Prostate gland (tissue), 2 donors: ENCODE measurements around the gene BATF3. TPM values are rescaled to one million over a fixed set of nuclear protein-coding genes. Genes with fewer than 3 reads are reported as not detected.

ENCODE experiments used
- DNase-seq: peaks from one replicate; pipeline ENCODE4 v3.0.0-alpha.2; 2019; ENCODE audit warnings: low spot score
- H3K27ac ChIP-seq, 2 donors: fragments of 200-600 bp; sonication (generic); 2 replicates each; pipeline ENCODE4 v1.5.1; 2017 to 2019
- H3K27me3 ChIP-seq: fragments of 200-600 bp; sonication (generic); replicated peaks from 2 replicates; pipeline ENCODE4 v1.5.1; 2019; ENCODE audit not compliant: insufficient read depth
- H3K36me3 ChIP-seq, 2 donors: fragments of 200-600 bp; sonication (generic); 1 replicate in 1 of 2; 2 replicates in 1 of 2; pipeline versions ENCODE4 v1.5.1 to v1.8.1; 2017 to 2019
- H3K4me1 ChIP-seq: fragments of 200-600 bp; sonication (generic); replicated peaks from 2 replicates; pipeline ENCODE4 v1.5.1; 2019
- H3K4me3 ChIP-seq, 2 donors: fragments of 200-600 bp; sonication (generic); 2 replicates each; pipeline ENCODE4 v1.5.1; 2017 to 2019
- H3K9me3 ChIP-seq: fragments of 200-600 bp; sonication (generic); 2 replicates; pipeline ENCODE4 v1.5.1; 2017
- POLR2A ChIP-seq: fragments of 450-650 bp; IDR thresholded peaks from one replicate; pipeline ENCODE4 v1.6.1; 2016; ENCODE audit warnings: antibody characterized with exemption, mild to moderate bottlenecking
- POLR2AphosphoS5 ChIP-seq: sonication (generic); formaldehyde crosslinking; IDR thresholded peaks from one replicate; pipeline ENCODE4 v1.6.1; 2017; ENCODE audit warnings: antibody characterized with exemption
- WGBS: methylation state at CpG from one replicate; pipeline ENCODE4 v1.1.5; 2018; 5-methylcytosine and 5-hydroxymethylcytosine counted together
- intact Hi-C: fragments of 100-400 bp; cut with DNase I; formaldehyde crosslinking; loops from one replicate; pipeline ENCODE4 v1.14.2; 2022
- total RNA-seq, 2 donors: library from RNA; depleted of rRNA; stranded (reverse); fragments of >200 nt; gene quantifications; one replicate each; pipeline ENCODE4 v1.1.0, GENCODE V29; 2016
- TF ChIP-seq, protein P1 (sequence below), 4 experiments: fragments of 200-600 bp in 2 of 4; fragments of 450-650 bp in 2 of 4; sonication (generic) in 2 of 4; IDR thresholded peaks; 1 replicate in 3 of 4; 2 replicates in 1 of 4; pipeline ENCODE4 v1.5.1; 2016 to 2019; ENCODE audit warnings: antibody characterized with exemption in 4 of 4, mild to moderate bottlenecking in 2 of 4, moderate library complexity in 2 of 4

Gene BATF3
- total RNA-seq, 2 donors from 2014 or later = 4.0 TPM; not detected in 1

GRCh38 chr1:212703991-212704564 is 4.4 kb upstream of the BATF3 start:
- no peak for DNase-seq
- Histone ChIP-seq H3K4me1 (peaks cover 3% of the 10 kb centered on the region), H3K36me3 (no peaks in the 10 kb centered on the region), H3K27ac (no peak overlapping the region), H3K27me3 (no peaks in the 10 kb centered on the region), H3K9me3 (no peaks in the 10 kb centered on the region), H3K4me3 (no peak overlapping the region)
- intact Hi-C loops = no loop called here
- TF ChIP-seq POLR2AphosphoS5 (no peak), POLR2A (no peak)
- TF ChIP-seq, protein P1, sequence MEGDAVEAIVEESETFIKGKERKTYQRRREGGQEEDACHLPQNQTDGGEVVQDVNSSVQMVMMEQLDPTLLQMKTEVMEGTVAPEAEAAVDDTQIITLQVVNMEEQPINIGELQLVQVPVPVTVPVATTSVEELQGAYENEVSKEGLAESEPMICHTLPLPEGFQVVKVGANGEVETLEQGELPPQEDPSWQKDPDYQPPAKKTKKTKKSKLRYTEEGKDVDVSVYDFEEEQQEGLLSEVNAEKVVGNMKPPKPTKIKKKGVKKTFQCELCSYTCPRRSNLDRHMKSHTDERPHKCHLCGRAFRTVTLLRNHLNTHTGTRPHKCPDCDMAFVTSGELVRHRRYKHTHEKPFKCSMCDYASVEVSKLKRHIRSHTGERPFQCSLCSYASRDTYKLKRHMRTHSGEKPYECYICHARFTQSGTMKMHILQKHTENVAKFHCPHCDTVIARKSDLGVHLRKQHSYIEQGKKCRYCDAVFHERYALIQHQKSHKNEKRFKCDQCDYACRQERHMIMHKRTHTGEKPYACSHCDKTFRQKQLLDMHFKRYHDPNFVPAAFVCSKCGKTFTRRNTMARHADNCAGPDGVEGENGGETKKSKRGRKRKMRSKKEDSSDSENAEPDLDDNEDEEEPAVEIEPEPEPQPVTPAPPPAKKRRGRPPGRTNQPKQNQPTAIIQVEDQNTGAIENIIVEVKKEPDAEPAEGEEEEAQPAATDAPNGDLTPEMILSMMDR (IDR thresholded peaks at IDR 0.05) = no peak
- 79% methylated on average over 9 of the region's 9 CpGs for whole genome bisulfite sequencing

DNA sequence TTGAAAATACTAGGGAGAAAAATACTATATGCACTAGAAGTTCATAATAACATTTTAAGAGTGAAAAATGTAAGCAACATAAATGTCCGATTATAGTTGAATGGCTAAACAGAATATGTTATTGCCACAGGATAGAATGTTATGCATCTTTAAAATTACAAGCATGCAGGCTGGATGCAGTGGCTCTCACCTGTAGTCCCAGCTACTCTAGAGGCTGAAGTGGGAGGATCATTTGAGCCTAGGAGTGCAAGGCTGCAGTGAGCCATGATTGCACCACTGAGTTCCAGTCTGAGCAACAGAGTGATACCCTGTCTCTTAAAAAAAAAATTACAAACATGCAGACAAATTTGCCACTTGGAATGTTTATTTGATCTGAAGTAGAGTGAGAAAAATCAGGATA is 3.0 kb upstream of the BATF3 start:
- no peak overlapping the region for H3K27ac ChIP-seq
- H3K4me1 ChIP-seq = peaks cover 7% of the 10 kb centered on the region
- no peaks in the 10 kb centered on the region for H3K9me3 ChIP-seq
- intact Hi-C loops = no loop called here
- no peak overlapping the region for H3K4me3 ChIP-seq
- 68% methylated on average over 1 of the region's 1 CpG for WGBS
- H3K27me3 ChIP-seq = no peaks in the 10 kb centered on the region
- TF ChIP-seq POLR2A = no peak
- TF ChIP-seq, protein P1 (IDR thresholded peaks at IDR 0.05) = no peak
- TF ChIP-seq POLR2AphosphoS5 = no peak
- DNase-seq = no peak
- no peaks in the 10 kb centered on the region for H3K36me3 ChIP-seq

DNA sequence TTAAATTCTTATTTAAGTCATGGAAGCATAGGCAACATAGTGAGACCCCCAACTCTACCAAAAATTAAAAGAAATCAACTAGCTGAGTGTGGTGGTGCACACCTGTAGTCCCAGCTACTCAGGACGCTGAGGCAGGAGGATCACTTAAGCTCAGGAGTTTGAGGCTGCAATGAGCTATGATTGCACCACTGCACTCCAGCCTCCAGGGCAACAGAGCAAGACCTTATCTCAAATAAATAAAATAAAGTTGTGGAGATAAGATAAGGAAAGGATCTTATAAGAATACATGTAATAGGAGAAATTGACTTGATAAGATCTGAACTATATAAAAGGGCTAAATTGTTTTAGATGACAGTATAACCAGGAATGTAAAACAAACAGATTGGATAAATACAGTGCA is 2.3 kb upstream of the BATF3 start:
- no peaks in the 10 kb centered on the region for H3K9me3 ChIP-seq
- H3K4me3 ChIP-seq = no peak overlapping the region
- WGBS = 74% methylated on average over 1 of the region's 1 CpG
- no peaks in the 10 kb centered on the region for H3K36me3 ChIP-seq
- H3K4me1 ChIP-seq = peaks cover 7% of the 10 kb centered on the region
- no peak overlapping the region for H3K27ac ChIP-seq
- no peaks in the 10 kb centered on the region for H3K27me3 ChIP-seq
- DNase-seq = no peak
- TF ChIP-seq POLR2AphosphoS5 = no peak
- TF ChIP-seq, protein P1 (IDR thresholded peaks at IDR 0.05) = no peak
- TF ChIP-seq POLR2A = no peak
- intact Hi-C loops = no loop called here

- Histone ChIP-seq H3K27me3 (no peaks in the 10 kb centered on the region), H3K36me3 (no peaks in the 10 kb centered on the region), H3K4me1 (peaks cover 7% of the 10 kb centered on the region), H3K9me3 (no peaks in the 10 kb centered on the region), H3K27ac (peak overlapping the region in 1 of 2 donors; percentile 44), H3K4me3 (peak overlapping the region; percentile 39 to 46)
- peak; percentile 32 for DNase-seq
- 12% methylated on average over 27 of the region's 27 CpGs for WGBS
- TF ChIP-seq POLR2A (no peak), POLR2AphosphoS5 (no peak)
- TF ChIP-seq, protein P1 (IDR thresholded peaks at IDR 0.05) = no peak
- intact Hi-C loops = no loop called here
Observed at GRCh38 chr1:212700892-212701819, 1.5 kb upstream of the BATF3 start.
